ENCODE results near the gene S100B. TPM values are rescaled to one million over a fixed set of nuclear protein-coding genes. Genes with fewer than 3 reads are reported as not detected.

The S100B gene
- total RNA-seq, 1 donor from 2014 or later, result not detected

DNA sequence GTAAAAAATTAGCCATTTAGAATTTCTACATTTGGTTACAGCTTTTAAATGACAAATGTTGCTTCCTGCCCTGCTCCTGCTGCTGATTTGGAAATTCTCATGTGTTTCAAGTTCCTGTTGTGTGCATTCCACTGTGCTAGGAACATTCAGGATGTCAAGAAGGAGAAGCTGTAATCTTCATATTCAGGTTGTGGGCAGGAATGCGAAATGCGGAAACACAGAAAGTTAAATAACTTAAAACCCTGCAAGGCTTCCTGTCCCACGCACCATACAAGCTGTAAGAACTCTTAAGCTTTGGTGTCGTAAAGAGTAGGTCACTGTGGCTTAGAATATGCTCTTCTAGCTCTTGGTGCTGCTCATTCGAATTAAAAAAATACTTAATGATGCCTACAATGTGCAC, 52.6 kb downstream of the S100B start:
- no peaks in the 10 kb centered on the region for H3K27me3 Mint-ChIP-seq

DNA sequence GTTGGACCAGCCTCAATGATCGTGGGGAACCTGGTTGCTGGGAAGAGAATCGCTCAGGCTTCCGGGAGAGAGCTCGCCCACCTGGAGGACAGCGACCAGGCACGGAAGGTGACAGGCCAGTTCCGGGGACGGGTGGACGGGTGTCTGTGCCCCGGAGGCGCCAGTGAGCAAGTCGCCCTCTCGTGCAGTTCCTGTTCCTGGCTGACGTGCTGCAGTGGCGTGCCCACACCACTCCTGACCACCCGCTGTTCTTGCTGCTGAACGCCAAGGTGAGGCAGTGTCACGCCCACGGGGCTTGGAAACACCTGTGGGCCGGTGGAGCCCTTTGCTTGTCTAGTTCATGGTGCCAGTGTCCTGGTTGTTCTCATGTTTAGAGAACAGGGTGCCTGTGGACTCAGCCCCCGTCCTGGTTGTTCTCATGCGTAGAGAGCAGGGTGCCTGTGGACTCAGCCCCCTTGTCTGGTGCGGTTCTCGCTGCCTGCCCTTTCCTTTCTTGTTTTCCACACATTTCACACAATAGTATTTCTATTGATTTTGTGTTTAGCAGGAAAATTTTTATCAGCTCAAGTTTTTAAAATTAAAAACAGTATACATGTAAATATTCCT, 53.1 kb downstream of the S100B start:
- no peak overlapping the region for H3K27ac Mint-ChIP-seq
- DNase-seq (ENCODE audit: low spot score, unreplicated experiment), result no peak
- TF ChIP-seq, protein P1, sequence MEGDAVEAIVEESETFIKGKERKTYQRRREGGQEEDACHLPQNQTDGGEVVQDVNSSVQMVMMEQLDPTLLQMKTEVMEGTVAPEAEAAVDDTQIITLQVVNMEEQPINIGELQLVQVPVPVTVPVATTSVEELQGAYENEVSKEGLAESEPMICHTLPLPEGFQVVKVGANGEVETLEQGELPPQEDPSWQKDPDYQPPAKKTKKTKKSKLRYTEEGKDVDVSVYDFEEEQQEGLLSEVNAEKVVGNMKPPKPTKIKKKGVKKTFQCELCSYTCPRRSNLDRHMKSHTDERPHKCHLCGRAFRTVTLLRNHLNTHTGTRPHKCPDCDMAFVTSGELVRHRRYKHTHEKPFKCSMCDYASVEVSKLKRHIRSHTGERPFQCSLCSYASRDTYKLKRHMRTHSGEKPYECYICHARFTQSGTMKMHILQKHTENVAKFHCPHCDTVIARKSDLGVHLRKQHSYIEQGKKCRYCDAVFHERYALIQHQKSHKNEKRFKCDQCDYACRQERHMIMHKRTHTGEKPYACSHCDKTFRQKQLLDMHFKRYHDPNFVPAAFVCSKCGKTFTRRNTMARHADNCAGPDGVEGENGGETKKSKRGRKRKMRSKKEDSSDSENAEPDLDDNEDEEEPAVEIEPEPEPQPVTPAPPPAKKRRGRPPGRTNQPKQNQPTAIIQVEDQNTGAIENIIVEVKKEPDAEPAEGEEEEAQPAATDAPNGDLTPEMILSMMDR (IDR thresholded peaks at IDR 0.05; ENCODE audit: unreplicated experiment), result no peak
- H3K27me3 Mint-ChIP-seq, result no peaks in the 10 kb centered on the region
- no peaks in the 10 kb centered on the region for H3K9me3 Mint-ChIP-seq (ENCODE audit: low read depth)
- peaks cover 21% of the 10 kb centered on the region for H3K36me3 Mint-ChIP-seq (ENCODE audit: insufficient read depth)
- H3K4me3 Mint-ChIP-seq (ENCODE audit: low read depth), result no peak overlapping the region
- H3K4me1 Mint-ChIP-seq (ENCODE audit: low read depth), result no peaks in the 10 kb centered on the region

More for the DNA sequence above, 52.6 kb downstream of the S100B start:
- Mint-ChIP-seq H3K36me3 (ENCODE audit: insufficient read depth) (peaks cover 21% of the 10 kb centered on the region), H3K4me3 (ENCODE audit: low read depth) (no peak overlapping the region), H3K4me1 (ENCODE audit: low read depth) (no peaks in the 10 kb centered on the region), H3K27ac (no peak overlapping the region), H3K9me3 (ENCODE audit: low read depth) (no peaks in the 10 kb centered on the region)
- DNase-seq (ENCODE audit: low spot score, unreplicated experiment), result no peak
- TF ChIP-seq, protein P1 (IDR thresholded peaks at IDR 0.05; ENCODE audit: unreplicated experiment), result no peak

DNA sequence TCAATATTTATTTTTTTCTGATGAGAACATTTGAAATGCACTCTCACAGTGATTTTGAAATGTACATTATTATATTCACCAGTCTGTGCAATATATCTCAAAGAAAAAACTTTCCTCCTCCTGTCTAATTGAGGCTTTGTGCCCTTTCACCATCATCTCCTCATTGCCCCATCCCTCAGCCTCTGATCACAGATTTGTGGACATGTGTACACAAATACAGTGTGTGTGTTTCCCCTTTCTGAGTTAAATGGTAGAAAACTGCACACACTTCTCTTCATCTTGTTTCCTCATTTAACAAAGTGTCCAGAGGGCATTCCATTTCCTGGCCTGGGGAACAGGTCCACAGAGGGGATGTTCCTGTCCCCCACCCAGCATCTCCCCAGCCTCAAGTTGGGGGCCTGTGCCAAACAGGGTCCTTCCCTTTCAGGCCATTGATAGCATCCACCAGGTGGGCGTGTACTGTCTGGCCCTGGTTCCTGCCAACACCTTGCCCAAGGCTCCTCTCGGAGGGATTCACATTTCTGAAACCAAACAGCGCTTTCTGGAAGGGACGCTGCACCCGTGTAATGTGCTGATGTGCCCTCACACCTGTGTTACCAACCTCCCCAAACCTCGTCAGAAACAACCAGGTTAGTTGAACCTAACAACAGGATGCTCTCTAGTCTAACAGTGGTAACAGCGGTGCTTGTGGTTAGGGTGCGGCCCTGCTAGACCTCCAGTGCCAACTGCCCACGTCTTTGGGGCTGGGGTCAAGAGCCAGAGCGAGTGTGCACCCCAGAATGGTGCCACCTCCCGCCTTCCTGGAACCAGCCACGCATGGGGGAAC, 54.6 kb downstream of the S100B start:
- Mint-ChIP-seq H3K27ac (no peak overlapping the region), H3K36me3 (ENCODE audit: insufficient read depth) (peaks cover 16% of the 10 kb centered on the region), H3K4me3 (ENCODE audit: low read depth) (no peak overlapping the region), H3K27me3 (no peaks in the 10 kb centered on the region), H3K4me1 (ENCODE audit: low read depth) (no peaks in the 10 kb centered on the region), H3K9me3 (ENCODE audit: low read depth) (no peaks in the 10 kb centered on the region)
- TF ChIP-seq, protein P1 (IDR thresholded peaks at IDR 0.05; ENCODE audit: unreplicated experiment), result no peak
- no peak for DNase-seq (ENCODE audit: low spot score, unreplicated experiment)

- Mint-ChIP-seq H3K27ac (no peak overlapping the region), H3K4me1 (ENCODE audit: low read depth) (no peaks in the 10 kb centered on the region), H3K36me3 (ENCODE audit: insufficient read depth) (peaks cover 19% of the 10 kb centered on the region), H3K4me3 (ENCODE audit: low read depth) (no peak overlapping the region), H3K27me3 (no peaks in the 10 kb centered on the region), H3K9me3 (ENCODE audit: low read depth) (no peaks in the 10 kb centered on the region)
- TF ChIP-seq, protein P1 (IDR thresholded peaks at IDR 0.05; ENCODE audit: unreplicated experiment), result no peak
- no peak for DNase-seq (ENCODE audit: low spot score, unreplicated experiment)
Measured at GRCh38 chr21:46549650-46550049, 55.2 kb downstream of the S100B start.

Other genes with a start within 250 kb of the S100B start
- gene DIP2A, start 146.2 kb downstream of the S100B start, total RNA-seq, result 70.2 and 70.7 TPM in 2 replicates
- 91.9 and 94.1 TPM in 2 replicates for gene PRMT2, start 30.6 kb upstream of the S100B start, total RNA-seq